ENCODE results near the gene PTPN3. TPM values are rescaled to one million over a fixed set of nuclear protein-coding genes. Genes with fewer than 3 reads are reported as not detected.
"Not testable (repeated sequence)": the region's sequence is repeated elsewhere in the genome, so short reads cannot be mapped to it uniquely, and the experiment has no call there.

The PTPN3 gene
- total and polyA plus RNA-seq, 8 donors: 8.0 to 16.6 (median 13.6) TPM

GRCh38 chr9:109513871-109514270 lies 15.8 kb upstream of the PTPN3 start:
- no peak for DNase-seq
- ATAC-seq: no peak
- H3K4me1 ChIP-seq: peaks cover 6 to 27% (median 8%) of the 10 kb centered on the region in 3 donors
- no peak for FAIRE-seq
- H3K27me3 ChIP-seq: no peaks in the 10 kb centered on the region
- H3K9me3 ChIP-seq: no peaks in the 10 kb centered on the region
- no peak overlapping the region for H3K4me3 ChIP-seq
- no peaks in the 10 kb centered on the region for H3K36me3 ChIP-seq
- intact Hi-C loops (cut with DNase I): no loop called here
- 92 to 98% methylated on average over 3 of the region's 3 CpGs for WGBS, 2 donors
- H3K27ac ChIP-seq: no peak overlapping the region
- TF ChIP-seq CTCF (IDR thresholded peaks at IDR 0.05): no peak

GRCh38 chr9:109512170-109512756 lies 14.2 kb upstream of the PTPN3 start:
- TF ChIP-seq CTCF (IDR thresholded peaks at IDR 0.05): no peak
- no peak for FAIRE-seq
- 32 to 44% methylated on average over 4 of the region's 4 CpGs for WGBS, 2 donors

GRCh38 chr9:109510506-109510905 lies 12.4 kb upstream of the PTPN3 start:
- Histone ChIP-seq H3K9me3 (no peaks in the 10 kb centered on the region), H3K4me1 (peaks cover 0 to 13% (median 0%) of the 10 kb centered on the region in 3 donors), H3K4me3 (no peak overlapping the region), H3K27ac (no peak overlapping the region), H3K27me3 (no peaks in the 10 kb centered on the region), H3K36me3 (no peaks in the 10 kb centered on the region)
- WGBS, 2 donors: 75 to 78% methylated on average over 5 of the region's 5 CpGs
- DNase-seq (no peak), FAIRE-seq (no peak), ATAC-seq (no peak)
- TF ChIP-seq CTCF (IDR thresholded peaks at IDR 0.05): no peak
- intact Hi-C loops (cut with DNase I): no loop called here

More at GRCh38 chr9:109512170-109512756, 14.2 kb upstream of the PTPN3 start:
- DNase-seq (no peak), ATAC-seq (peak in 3 of 4 donors; percentile 42 to 59 (median 56))
- intact Hi-C loops (cut with DNase I): no loop called here
- H3K36me3 ChIP-seq: no peaks in the 10 kb centered on the region
- peak overlapping the region in 1 of 4 donors; percentile 39 for H3K27ac ChIP-seq
- H3K4me1 ChIP-seq: peaks cover 0 to 13% (median 0%) of the 10 kb centered on the region in 3 donors
- no peak overlapping the region for H3K4me3 ChIP-seq
- no peaks in the 10 kb centered on the region for H3K9me3 ChIP-seq
- H3K27me3 ChIP-seq: no peaks in the 10 kb centered on the region

- H3K36me3 ChIP-seq; H3K4me3 ChIP-seq; FAIRE-seq; intact Hi-C loops (cut with DNase I); H3K27me3 ChIP-seq; DNase-seq; H3K9me3 ChIP-seq: not testable (repeated sequence)
- 54 to 78% methylated on average over 4 of the region's 4 CpGs for WGBS, 2 donors
- Histone ChIP-seq H3K27ac (peak overlapping the region in 2 of 4 donors; percentile 33 to 62), H3K4me1 (peaks cover 0 to 13% (median 0%) of the 10 kb centered on the region in 3 donors)
- peak in 3 of 4 donors; percentile 18 to 57 (median 31) for ATAC-seq
These were observed 11.9 kb upstream of the PTPN3 start for GRCh38 chr9:109510042-109510441.

- DNase-seq (no peak), FAIRE-seq (no peak), ATAC-seq (peak; percentile 45 to 70 (median 62))
- peaks cover 0 to 13% (median 0%) of the 10 kb centered on the region in 3 donors for H3K4me1 ChIP-seq
- no peaks in the 10 kb centered on the region for H3K9me3 ChIP-seq
- 25 to 26% methylated on average over 4 of the region's 4 CpGs for WGBS, 2 donors
- TF ChIP-seq CTCF (IDR thresholded peaks at IDR 0.05): no peak
- H3K4me3 ChIP-seq: no peak overlapping the region
- intact Hi-C loops (cut with DNase I): no loop called here
- H3K36me3 ChIP-seq: no peaks in the 10 kb centered on the region
- H3K27me3 ChIP-seq: no peaks in the 10 kb centered on the region
- H3K27ac ChIP-seq: peak overlapping the region in 2 of 4 donors; percentile 33 to 62
These were observed 11.5 kb upstream of the PTPN3 start for GRCh38 chr9:109509611-109510010.
